ENCODE data around the gene LIPT2. TPM values are rescaled to one million over a fixed set of nuclear protein-coding genes. Genes with fewer than 3 reads are reported as not detected.

Gene LIPT2
- polyA plus RNA-seq, 1 donor from 2014 or later, result 11.3 TPM

GRCh38 chr11:74522776-74523175, 29.3 kb upstream of the LIPT2 start (continued):
- no peak for TF ChIP-seq MXI1 (conservative IDR thresholded peaks at IDR 0.05; ENCODE audit: poor library complexity, severe bottlenecking)
- no peak for TF ChIP-seq TAF1 (IDR thresholded peaks at IDR 0.05; ENCODE audit: low read depth)
- no peak for TF ChIP-seq EP300 (conservative IDR thresholded peaks at IDR 0.05; ENCODE audit: poor library complexity, severe bottlenecking)

DNA sequence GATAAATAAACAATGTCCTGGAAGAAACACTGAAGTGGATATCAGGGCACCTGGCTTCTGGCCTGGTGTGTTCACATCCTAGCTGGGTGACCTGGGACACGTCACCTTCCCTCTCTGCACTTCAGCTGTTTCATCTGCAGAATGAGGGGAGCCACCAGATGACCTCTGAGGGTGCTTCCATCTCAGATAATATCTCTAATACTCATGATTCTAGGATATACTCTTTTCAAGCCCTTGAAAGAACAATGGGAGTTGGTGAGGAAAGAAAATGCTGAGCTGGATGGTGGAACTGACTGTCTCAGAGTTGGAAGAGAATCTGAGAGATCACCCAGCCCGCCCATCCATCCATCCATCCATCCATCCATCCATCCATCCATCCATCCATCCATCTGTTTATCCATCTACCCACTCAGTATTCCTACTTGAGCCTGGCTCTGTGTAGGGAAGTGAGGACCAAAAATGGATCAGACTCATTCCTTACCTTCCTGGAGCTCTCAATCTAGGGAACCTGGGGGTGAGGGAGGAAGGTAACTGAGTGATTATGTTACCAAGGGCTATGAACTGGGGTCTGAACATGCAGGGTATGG, 28.2 kb upstream of the LIPT2 start:
- Histone ChIP-seq H3F3A (ENCODE audit: insufficient read depth, low read length, poor library complexity, severe bottlenecking) (no peaks in the 10 kb centered on the region), H3K27ac (ENCODE audit: low read length) (no peak overlapping the region), H3K9me3 (ENCODE audit: low read length) (no peaks in the 10 kb centered on the region), H3K4me2 (ENCODE audit: low read length) (no peak overlapping the region), H3K79me2 (replicated peaks; ENCODE audit: insufficient read depth, low read length) (no peaks in the 10 kb centered on the region), H3K36me3 (ENCODE audit: insufficient read depth, low read length) (no peaks in the 10 kb centered on the region), H3K9me2 (ENCODE audit: insufficient read depth, low read length) (no peaks in the 10 kb centered on the region), H2AFZ (ENCODE audit: low read depth, low read length) (no peak overlapping the region), H3K9ac (ENCODE audit: low read length) (no peak overlapping the region), H4K20me1 (ENCODE audit: insufficient read depth) (no peaks in the 10 kb centered on the region), H3K4me3 (ENCODE audit: low read length) (no peak overlapping the region), H3K27me3 (ENCODE audit: insufficient read depth, low read depth, low read length) (no peaks in the 10 kb centered on the region)
- TF ChIP-seq MXI1 (conservative IDR thresholded peaks at IDR 0.05; ENCODE audit: poor library complexity, severe bottlenecking) (no peak), TAF1 (IDR thresholded peaks at IDR 0.05; ENCODE audit: low read depth) (no peak), POLR2AphosphoS5 (IDR thresholded peaks at IDR 0.05) (no peak), EZH2 (IDR thresholded peaks at IDR 0.05; ENCODE audit: borderline replicate concordance, insufficient read depth, low read length, poor library complexity, severe bottlenecking) (no peak), EP300 (conservative IDR thresholded peaks at IDR 0.05; ENCODE audit: poor library complexity, severe bottlenecking) (no peak), REST (IDR thresholded peaks at IDR 0.05; ENCODE audit: borderline replicate concordance) (no peak), SMC3 (conservative IDR thresholded peaks at IDR 0.05; ENCODE audit: poor library complexity) (no peak), RAD21 (conservative IDR thresholded peaks at IDR 0.05) (no peak), CTCF (IDR thresholded peaks at IDR 0.05; ENCODE audit: poor library complexity, severe bottlenecking) (no peak)

DNA sequence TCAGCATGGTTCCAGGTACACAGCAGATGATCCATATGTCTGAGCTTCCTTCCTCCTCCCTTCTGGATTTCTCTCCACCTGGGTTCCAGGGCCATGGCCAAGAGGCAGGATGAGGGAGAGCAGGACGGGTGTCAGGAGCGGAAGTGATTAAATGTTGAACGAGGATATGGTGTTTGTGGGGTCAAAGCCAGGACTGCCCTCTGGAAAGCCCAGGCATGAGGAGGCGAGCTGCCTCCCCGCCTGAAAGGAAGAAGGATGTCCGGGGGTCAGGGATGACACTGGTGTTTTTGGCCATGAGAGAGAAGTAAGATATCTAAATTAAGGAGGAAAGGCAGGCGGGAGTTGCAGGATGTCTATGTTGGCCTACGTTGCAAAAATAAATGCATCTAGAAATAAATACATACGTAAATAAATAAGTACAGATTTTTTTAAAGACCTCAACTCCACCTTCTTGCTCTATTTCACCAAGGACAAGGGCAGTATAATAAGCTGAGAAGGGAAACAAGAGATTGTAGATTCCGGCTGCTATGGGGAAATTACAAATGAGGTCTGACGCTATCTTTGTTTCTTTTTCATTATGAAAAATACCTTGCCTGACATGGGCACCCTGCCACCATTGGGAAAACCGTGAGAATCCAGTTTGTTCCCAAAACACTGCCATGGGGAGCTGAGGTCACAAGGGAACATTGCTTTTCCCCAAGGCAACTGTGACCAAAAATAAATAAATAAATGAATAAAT, 27.6 kb upstream of the LIPT2 start:
- Histone ChIP-seq H3K4me2 (ENCODE audit: low read length) (no peak overlapping the region), H3K4me3 (ENCODE audit: low read length) (no peak overlapping the region), H4K20me1 (ENCODE audit: insufficient read depth) (no peaks in the 10 kb centered on the region), H3K9me3 (ENCODE audit: low read length) (no peaks in the 10 kb centered on the region), H2AFZ (ENCODE audit: low read depth, low read length) (no peak overlapping the region), H3K9me2 (ENCODE audit: insufficient read depth, low read length) (no peaks in the 10 kb centered on the region), H3K9ac (ENCODE audit: low read length) (no peak overlapping the region), H3K27me3 (ENCODE audit: insufficient read depth, low read depth, low read length) (no peaks in the 10 kb centered on the region), H3K36me3 (ENCODE audit: insufficient read depth, low read length) (no peaks in the 10 kb centered on the region), H3K27ac (ENCODE audit: low read length) (no peak overlapping the region), H3K79me2 (replicated peaks; ENCODE audit: insufficient read depth, low read length) (no peaks in the 10 kb centered on the region), H3F3A (ENCODE audit: insufficient read depth, low read length, poor library complexity, severe bottlenecking) (no peaks in the 10 kb centered on the region)
- no peak for TF ChIP-seq RAD21 (conservative IDR thresholded peaks at IDR 0.05)
- TF ChIP-seq MXI1 (conservative IDR thresholded peaks at IDR 0.05; ENCODE audit: poor library complexity, severe bottlenecking), result no peak
- no peak for TF ChIP-seq EZH2 (IDR thresholded peaks at IDR 0.05; ENCODE audit: borderline replicate concordance, insufficient read depth, low read length, poor library complexity, severe bottlenecking)
- no peak for TF ChIP-seq TAF1 (IDR thresholded peaks at IDR 0.05; ENCODE audit: low read depth)
- TF ChIP-seq SMC3 (conservative IDR thresholded peaks at IDR 0.05; ENCODE audit: poor library complexity), result no peak
- TF ChIP-seq CTCF (IDR thresholded peaks at IDR 0.05; ENCODE audit: poor library complexity, severe bottlenecking), result no peak
- TF ChIP-seq EP300 (conservative IDR thresholded peaks at IDR 0.05; ENCODE audit: poor library complexity, severe bottlenecking), result no peak
- TF ChIP-seq POLR2AphosphoS5 (IDR thresholded peaks at IDR 0.05), result no peak
- no peak for TF ChIP-seq REST (IDR thresholded peaks at IDR 0.05; ENCODE audit: borderline replicate concordance)

All from neural cell (in vitro differentiated cells).